HT1080 (cell line): ENCODE results near the gene PEX11B. TPM values are rescaled to one million over a fixed set of nuclear protein-coding genes. Genes with fewer than 3 reads are reported as not detected.

Source experiments
- DNase-seq: peaks from one replicate; pipeline ENCODE4 v3.0.0-alpha.2; 2015; ENCODE audit warnings: low read depth
- total RNA-seq: library from RNA; depleted of rRNA; stranded (reverse); fragments of >200 nt; shearing (Covaris generic); gene quantifications from 2 replicates; pipeline ENCODE4 v1.2.3, GENCODE V29; 2014; rRNA removed

The PEX11B gene
- total RNA-seq, 1 experiment from 2014 or later, result 21.8 TPM

- no peak for DNase-seq
Measured at GRCh38 chr1:145874646-145875045, 43.9 kb downstream of the PEX11B start.

GRCh38 chr1:145871994-145872924, 46.3 kb downstream of the PEX11B start:
- no peak for DNase-seq

GRCh38 chr1:145868232-145868631, 50.3 kb downstream of the PEX11B start:
- DNase-seq, result no peak

- DNase-seq, result no peak
Measured at GRCh38 chr1:145863282-145864018, 55.1 kb downstream of the PEX11B start.

Other genes starting within 250 kb of the PEX11B start
- gene PDZK1, start 211.3 kb downstream of the PEX11B start, total RNA-seq, result not detected in 2 replicates
- not detected in 2 replicates for gene CD160, start 199.2 kb downstream of the PEX11B start, total RNA-seq
- gene RNF115, start 94.6 kb downstream of the PEX11B start, total RNA-seq, result 7.5 and 9.3 TPM in 2 replicates
- 51.1 and 56.4 TPM in 2 replicates for gene POLR3C, start 94.5 kb downstream of the PEX11B start, total RNA-seq
- 5.8 and 7.2 TPM in 2 replicates for gene NUDT17, start 73.1 kb downstream of the PEX11B start, total RNA-seq
- 11.7 and 19.8 TPM in 2 replicates for gene PIAS3, start 59.6 kb downstream of the PEX11B start, total RNA-seq
- gene ANKRD35, start 32.9 kb downstream of the PEX11B start, total RNA-seq, result 0.08 TPM in 1 of 2 replicates, not detected in the other
- gene ITGA10, start 8.7 kb downstream of the PEX11B start, total RNA-seq, result 9.1 and 9.4 TPM in 2 replicates
- 174 and 199 TPM in 2 replicates for gene RBM8A, start 8.8 kb upstream of the PEX11B start, total RNA-seq
- gene LIX1L, start 39.3 kb upstream of the PEX11B start, total RNA-seq, result 16.3 and 24.7 TPM in 2 replicates
- 0.94 and 1.1 TPM in 2 replicates for gene ANKRD34A, start 45.9 kb upstream of the PEX11B start, total RNA-seq
- 6.6 and 8.3 TPM in 2 replicates for gene POLR3GL, start 46.0 kb upstream of the PEX11B start, total RNA-seq
- gene TXNIP, start 77.9 kb upstream of the PEX11B start, total RNA-seq, result 10.4 and 11.9 TPM in 2 replicates
- not detected in 2 replicates for gene HJV, start 103.0 kb upstream of the PEX11B start, total RNA-seq
- 0.96 and 1.2 TPM in 2 replicates for gene NBPF10, start 226.1 kb upstream of the PEX11B start, total RNA-seq